SKM-1 (cell line): ENCODE measurements around the gene STON1.
"Not testable (repeated sequence)": the region's sequence is repeated elsewhere in the genome, so short reads cannot be mapped to it uniquely, and the experiment has no call there.

Source experiments
- DNase-seq: peaks from one replicate; lab custom pipeline; 2025; ENCODE audit not compliant: unreplicated experiment; lab: John Stamatoyannopoulos, UW

The STON1 gene, protein sequence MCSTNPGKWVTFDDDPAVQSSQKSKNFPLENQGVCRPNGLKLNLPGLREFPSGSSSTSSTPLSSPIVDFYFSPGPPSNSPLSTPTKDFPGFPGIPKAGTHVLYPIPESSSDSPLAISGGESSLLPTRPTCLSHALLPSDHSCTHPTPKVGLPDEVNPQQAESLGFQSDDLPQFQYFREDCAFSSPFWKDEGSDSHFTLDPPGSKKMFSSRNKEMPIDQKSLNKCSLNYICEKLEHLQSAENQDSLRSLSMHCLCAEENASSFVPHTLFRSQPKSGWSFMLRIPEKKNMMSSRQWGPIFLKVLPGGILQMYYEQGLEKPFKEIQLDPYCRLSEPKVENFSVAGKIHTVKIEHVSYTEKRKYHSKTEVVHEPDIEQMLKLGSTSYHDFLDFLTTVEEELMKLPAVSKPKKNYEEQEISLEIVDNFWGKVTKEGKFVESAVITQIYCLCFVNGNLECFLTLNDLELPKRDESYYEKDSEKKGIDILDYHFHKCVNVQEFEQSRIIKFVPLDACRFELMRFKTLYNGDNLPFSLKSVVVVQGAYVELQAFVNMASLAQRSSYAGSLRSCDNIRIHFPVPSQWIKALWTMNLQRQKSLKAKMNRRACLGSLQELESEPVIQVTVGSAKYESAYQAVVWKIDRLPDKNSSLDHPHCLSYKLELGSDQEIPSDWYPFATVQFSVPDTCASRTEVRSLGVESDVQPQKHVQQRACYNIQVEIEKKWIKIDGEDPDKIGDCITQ

GRCh38 chr2:48530033-48530811 is at the start of gene STON1:
Gene STON1, plus strand, starts transcription at chr2:48530154. Its CDS starts 50,480 bp downstream, at chr2:48580634.
- DNase-seq, result no peak

- DNase-seq, result no peak
Observed at GRCh38 chr2:48480526-48480925, 49.4 kb upstream of the STON1 start.

DNA sequence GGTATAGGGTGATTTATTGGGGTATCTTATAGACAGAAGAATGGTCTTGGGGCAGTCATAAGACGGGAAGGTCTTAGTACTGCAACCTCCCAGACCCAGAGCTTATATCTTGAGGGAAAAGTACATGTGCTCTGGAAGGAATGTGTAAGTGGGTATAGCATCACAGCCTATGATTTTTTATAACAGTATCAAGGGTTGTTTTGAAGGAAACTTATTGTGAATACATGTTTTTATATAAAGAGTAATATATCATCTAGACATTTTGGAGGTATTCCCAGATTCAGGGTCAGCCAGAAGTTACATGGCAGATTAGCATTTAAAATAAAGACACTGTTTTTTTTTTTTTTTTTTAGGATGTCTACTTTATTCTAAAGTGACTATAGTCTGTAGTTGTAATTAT is 47.6 kb upstream of the STON1 start:
- no peak for DNase-seq

GRCh38 chr2:48482769-48483168 is 47.2 kb upstream of the STON1 start:
- DNase-seq, result no peak

GRCh38 chr2:48483506-48483905 is 46.4 kb upstream of the STON1 start:
- DNase-seq, result no peak

- DNase-seq, result no peak
Observed at GRCh38 chr2:48483916-48484315, 46.0 kb upstream of the STON1 start.

DNA sequence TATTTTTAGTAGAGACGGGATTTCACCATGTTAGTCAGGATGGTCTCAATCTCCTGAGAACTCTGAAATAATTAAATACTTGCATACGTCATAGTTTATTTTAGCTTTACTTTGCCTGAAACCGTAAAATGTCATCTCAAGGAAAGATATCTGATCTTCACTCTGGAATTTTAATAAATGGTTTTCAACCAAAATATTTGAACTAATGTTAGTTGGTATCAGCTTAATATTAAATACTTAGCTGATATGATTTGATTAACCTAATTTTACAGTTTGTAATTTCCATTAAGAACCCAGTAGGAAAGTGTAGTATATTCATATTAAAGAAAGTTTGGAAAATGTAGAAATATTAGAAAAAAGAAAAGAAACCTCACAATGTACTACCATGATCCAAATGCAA is 41.4 kb upstream of the STON1 start:
- no peak for DNase-seq

GRCh38 chr2:48496849-48497248 is 33.1 kb upstream of the STON1 start:
- no peak for DNase-seq

- no peak for DNase-seq
Observed at GRCh38 chr2:48504647-48505327, 25.2 kb upstream of the STON1 start.

DNA sequence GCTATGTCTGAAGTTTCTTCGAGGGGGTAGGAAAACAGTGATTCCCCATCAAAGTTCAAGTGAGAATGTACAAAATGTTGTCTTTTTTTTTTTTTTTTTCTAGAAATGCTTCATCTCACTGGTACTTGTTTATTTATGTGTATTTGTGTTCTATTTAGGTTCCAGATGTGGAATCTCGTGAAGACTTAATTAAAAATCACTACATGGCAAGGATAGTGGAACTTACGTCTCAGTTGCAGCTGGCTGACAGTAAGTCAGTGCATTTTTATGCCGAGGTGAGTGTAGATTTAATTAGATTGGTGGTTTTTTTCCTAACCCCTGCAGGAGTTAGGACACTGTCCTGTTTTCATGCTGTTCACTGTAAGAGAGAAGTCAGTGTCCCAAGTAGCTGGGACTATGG is 22.8 kb upstream of the STON1 start:
- no peak for DNase-seq

- no peak for DNase-seq
Observed at GRCh38 chr2:48508461-48509124, 21.4 kb upstream of the STON1 start.

DNA sequence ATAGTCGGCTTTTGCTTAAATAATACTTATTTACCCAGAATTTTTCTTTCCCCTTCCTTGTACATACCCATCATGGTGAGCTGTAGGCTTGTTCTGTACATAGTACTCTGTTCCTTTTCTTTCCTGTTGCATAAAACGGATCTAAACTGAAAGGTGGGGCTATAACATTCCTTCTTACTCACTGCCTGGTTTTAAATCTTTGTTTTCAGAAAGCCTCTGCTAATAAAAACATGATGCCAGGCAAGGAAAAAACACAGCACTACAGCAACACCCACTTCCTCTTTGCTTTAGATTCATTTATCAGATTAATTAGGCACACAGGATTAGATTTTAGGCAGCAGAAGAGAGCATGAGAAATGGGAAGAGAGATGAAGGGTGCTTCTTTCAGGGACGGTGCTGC is 19.6 kb upstream of the STON1 start:
- DNase-seq, result no peak

- DNase-seq, result no peak
Observed at GRCh38 chr2:48511849-48512470, 18.0 kb upstream of the STON1 start.

DNA sequence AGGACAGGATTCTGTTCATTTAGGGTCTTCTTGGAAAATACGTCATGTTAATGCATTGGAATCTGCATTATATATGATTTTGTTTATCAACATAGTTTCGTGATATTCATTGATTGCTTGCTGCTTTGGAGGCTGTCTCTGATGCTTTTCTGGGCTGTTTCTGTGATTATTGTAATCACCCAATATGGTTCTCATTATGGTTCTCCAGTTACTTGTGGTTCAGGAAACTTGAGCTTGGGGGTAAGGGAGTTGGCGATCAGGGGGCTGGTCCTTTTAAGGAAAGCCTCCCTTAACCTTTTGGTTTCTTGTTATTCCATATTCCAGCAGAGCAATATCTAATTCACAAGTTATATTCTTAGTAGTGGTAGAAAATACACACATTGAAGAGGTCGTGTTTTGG is 17.4 kb upstream of the STON1 start:
- DNase-seq, result no peak

GRCh38 chr2:48514348-48515003 is 15.5 kb upstream of the STON1 start:
- DNase-seq, result no peak

DNA sequence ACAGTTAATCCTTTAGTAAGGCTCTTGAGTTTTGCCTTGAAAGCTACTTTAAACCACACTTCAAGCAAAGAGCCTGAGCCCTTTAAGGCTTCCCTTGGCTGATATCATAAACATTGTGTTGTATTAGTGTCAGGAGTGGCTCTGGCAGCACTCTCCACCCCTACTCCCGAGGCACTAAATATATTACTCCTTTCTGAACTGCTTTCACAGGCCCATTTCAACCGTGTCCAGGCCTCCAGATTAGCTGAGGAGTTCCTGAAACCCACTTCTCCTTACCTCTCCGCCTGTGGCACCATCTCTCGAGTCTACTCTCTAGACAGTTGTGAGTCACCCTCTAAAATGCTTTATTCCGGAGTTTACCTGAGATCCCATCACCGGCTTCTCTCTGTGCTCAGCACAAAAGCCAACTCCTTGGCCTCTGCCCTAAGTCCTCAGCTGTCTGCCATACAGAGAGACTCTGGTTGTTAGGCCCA is 14.4 kb upstream of the STON1 start:
- no peak for DNase-seq

DNA sequence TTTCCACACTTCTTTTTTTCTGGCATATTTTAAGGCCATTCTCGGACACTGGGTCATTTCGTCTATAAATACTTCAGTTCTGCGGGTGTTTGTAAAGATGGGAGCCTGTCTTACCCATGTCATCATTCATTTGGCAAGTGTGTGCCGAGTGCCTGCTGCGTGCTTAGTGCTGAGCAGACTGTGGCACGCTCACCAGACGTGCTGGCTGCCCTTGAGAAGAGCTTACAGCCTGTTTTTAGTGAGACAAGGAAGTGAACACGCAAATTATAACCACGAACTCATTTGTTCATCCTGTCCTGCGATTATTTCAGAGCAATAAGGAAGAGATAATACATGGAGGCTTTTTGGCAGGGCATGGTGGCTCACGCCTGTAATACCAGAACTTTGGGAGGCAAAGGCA is 10.4 kb upstream of the STON1 start:
- DNase-seq, result no peak

DNA sequence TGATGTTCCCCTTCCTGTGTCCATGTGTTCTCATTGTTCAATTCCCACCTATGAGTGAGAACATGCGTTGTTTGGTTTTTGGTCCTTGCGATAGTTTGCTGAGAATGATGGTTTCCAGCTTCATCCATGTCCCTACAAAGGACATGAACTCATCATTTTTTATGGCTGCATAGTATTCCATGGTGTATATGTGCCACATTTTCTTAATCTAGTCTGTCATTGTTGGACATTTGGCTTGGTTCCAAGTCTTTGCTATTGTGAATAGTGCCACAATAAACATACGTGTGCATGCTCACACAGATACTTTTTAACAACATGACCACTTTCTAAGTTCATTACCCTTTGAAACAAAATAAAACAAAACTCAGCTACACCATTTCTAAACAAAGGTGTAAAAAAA is 5.2 kb upstream of the STON1 start:
- DNase-seq, result not testable (repeated sequence)

DNA sequence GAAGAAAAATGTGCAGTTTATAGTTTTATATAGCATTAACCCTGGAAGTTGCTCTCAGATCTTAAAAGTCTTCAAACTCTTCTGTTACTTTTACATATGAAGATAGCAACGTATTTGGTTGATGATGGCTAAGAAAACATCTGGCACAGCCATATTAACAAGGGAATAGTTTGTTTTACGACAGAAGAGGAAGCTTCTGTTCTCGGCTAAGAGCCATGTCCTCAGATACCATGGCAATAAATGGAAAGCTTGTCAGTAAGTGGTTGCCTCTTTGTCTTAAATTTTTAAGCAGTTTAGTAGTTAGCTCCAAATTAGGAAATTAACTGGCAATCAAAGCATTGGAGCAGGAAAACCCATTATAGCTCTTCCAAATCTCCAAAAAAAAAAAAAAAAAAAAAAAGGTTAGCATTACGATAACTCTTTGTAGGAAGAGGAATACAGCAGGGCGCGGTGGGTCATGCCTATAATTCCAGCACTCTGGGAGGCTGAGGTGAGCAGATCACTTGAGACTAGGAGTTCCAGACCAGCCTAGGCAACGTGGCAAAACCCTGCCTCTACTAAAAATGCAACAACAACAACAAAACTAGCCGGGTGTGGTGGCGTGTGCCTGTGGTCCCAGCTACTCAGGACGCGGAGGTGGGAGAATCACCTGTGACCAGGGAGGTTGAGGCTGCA is 4.5 kb upstream of the STON1 start:
- DNase-seq, result no peak
